IMR-90 (cell line): ENCODE results near the gene FTO. TPM values are rescaled to one million over a fixed set of nuclear protein-coding genes. Genes with fewer than 3 reads are reported as not detected.
A peak's percentile ranks its signal among the peaks of the same experiment; 100 is the strongest.

Experiments used
- ATAC-seq: fragments of 200-7000 bp; cut with Tn5 transposase; 2 replicates; pipeline ENCODE4 v1.9.1; 2020; ENCODE audit warnings: low read depth, mild to moderate bottlenecking, moderate library complexity
- BruUV-seq: library from RNA; stranded (reverse); fragments of 400-500 nt; replicated peaks from 2 replicates; lab custom pipeline; 2021; lab: Mats Ljungman, UMichigan
- CTCF ChIA-PET: fragments of 300-600 bp; formaldehyde crosslinking; extraction: SDS; loops from one replicate; lab custom pipeline; 2021; ENCODE audit warnings: antibody characterized with exemption; lab: Yijun Ruan, JAX
- POLR2A ChIA-PET: fragments of 300-600 bp; sonication (Branson Sonifier 250); formaldehyde crosslinking; loops from one replicate; lab custom pipeline; 2022; ENCODE audit warnings: antibody characterized with exemption; ENCODE audit not compliant: unreplicated experiment; lab: Charles Lee
- DNase-seq: peaks from one replicate; pipeline ENCODE4 v3.0.0; 2013
- H2AFZ ChIP-seq: replicated peaks from 2 replicates; pipeline ENCODE3; 2013; ENCODE audit warnings: low read length, mild to moderate bottlenecking; ENCODE audit not compliant: poor library complexity
- H2AK5ac ChIP-seq: 2 replicates; pipeline ENCODE4 v1.6.1; 2013; ENCODE audit warnings: low read depth, low read length, inconsistent platforms
- H2AK9ac ChIP-seq: replicated peaks from 2 replicates; pipeline ENCODE3; 2013; ENCODE audit warnings: mild to moderate bottlenecking, low read depth, low read length, moderate library complexity; ENCODE audit not compliant: poor library complexity
- H2BK120ac ChIP-seq: 2 replicates; pipeline ENCODE4 v1.6.1; 2013; ENCODE audit warnings: low read depth, low read length, inconsistent platforms
- H2BK15ac ChIP-seq: 3 replicates; pipeline ENCODE4 v1.6.1; 2013; ENCODE audit warnings: low read depth, low read length, inconsistent platforms
- H2BK20ac ChIP-seq: 2 replicates; pipeline ENCODE4 v1.6.1; 2013; ENCODE audit warnings: low read depth, mild to moderate bottlenecking, inconsistent platforms, low read length, moderate library complexity
- H2BK5ac ChIP-seq: 2 replicates; pipeline ENCODE4 v1.6.1; 2013; ENCODE audit warnings: mild to moderate bottlenecking, low read depth, low read length, inconsistent platforms; ENCODE audit not compliant: poor library complexity, severe bottlenecking
- H3K14ac ChIP-seq: replicated peaks from 2 replicates; pipeline ENCODE4 v1.6.1; 2013; ENCODE audit warnings: low read depth, low read length, inconsistent platforms
- H3K18ac ChIP-seq: 2 replicates; pipeline ENCODE4 v1.6.1; 2013; ENCODE audit warnings: low read depth, low read length, control low read depth
- H3K23ac ChIP-seq: 2 replicates; pipeline ENCODE4 v1.6.1; 2013; ENCODE audit warnings: low read depth, low read length, inconsistent platforms
- H3K27ac ChIP-seq: 2 replicates; pipeline ENCODE4 v1.5.1; 2013; ENCODE audit warnings: mild to moderate bottlenecking, control low read depth, low read length; ENCODE audit not compliant: insufficient read depth
- H3K27me3 ChIP-seq: 2 replicates; pipeline ENCODE4 v1.6.1; 2013; ENCODE audit warnings: low read length; ENCODE audit not compliant: control insufficient read depth, insufficient read depth
- H3K36me3 ChIP-seq: 2 replicates; pipeline ENCODE4 v1.6.1; 2013; ENCODE audit warnings: low read length, mixed read lengths; ENCODE audit not compliant: control insufficient read depth, insufficient read depth
- H3K4ac ChIP-seq: 2 replicates; pipeline ENCODE4 v1.6.1; 2013; ENCODE audit warnings: low read depth, low read length, inconsistent platforms
- H3K4me1 ChIP-seq: 2 replicates; pipeline ENCODE4 v1.6.1; 2013; ENCODE audit warnings: low read length, mixed read lengths; ENCODE audit not compliant: control insufficient read depth, insufficient read depth
- H3K4me2 ChIP-seq: 2 replicates; pipeline ENCODE4 v1.6.1; 2013; ENCODE audit warnings: low read depth, mild to moderate bottlenecking, control low read depth, low read length, moderate library complexity
- H3K4me3 ChIP-seq: 2 replicates; pipeline ENCODE4 v1.5.1; 2013; ENCODE audit warnings: low read depth, mild to moderate bottlenecking, control low read depth, low read length, moderate library complexity; ENCODE audit not compliant: insufficient read depth
- H3K56ac ChIP-seq: 2 replicates; pipeline ENCODE4 v1.6.1; 2013; ENCODE audit warnings: low read length, inconsistent platforms; ENCODE audit not compliant: insufficient read depth; ENCODE audit errors: extremely low read depth
- H3K79me1 ChIP-seq, 2 experiments: 2 replicates each; pipeline ENCODE4 v1.6.1; 2013; ENCODE audit warnings: low read length in 2 of 2, inconsistent platforms in 1 of 2, low read depth in 1 of 2
- H3K9ac ChIP-seq: 2 replicates; pipeline ENCODE4 v1.6.1; 2013; ENCODE audit warnings: low read depth, low read length, control low read depth
- H3K9me1 ChIP-seq: 2 replicates; pipeline ENCODE4 v1.6.1; 2013; ENCODE audit warnings: low read length, inconsistent platforms; ENCODE audit not compliant: insufficient read depth
- H3K9me3 ChIP-seq: 2 replicates; pipeline ENCODE4 v1.6.1; 2013; ENCODE audit warnings: low read length; ENCODE audit not compliant: control insufficient read depth, insufficient read depth
- H4K20me1 ChIP-seq: 2 replicates; pipeline ENCODE4 v1.6.1; 2013; ENCODE audit warnings: low read length, inconsistent platforms; ENCODE audit not compliant: insufficient read depth
- H4K5ac ChIP-seq: 2 replicates; pipeline ENCODE4 v1.6.1; 2013; ENCODE audit warnings: mild to moderate bottlenecking, low read depth, low read length, control low read depth
- H4K8ac ChIP-seq, 2 experiments: 2 replicates each; pipeline ENCODE4 v1.6.1; 2013; ENCODE audit warnings: low read depth in 2 of 2, low read length in 2 of 2, control low read depth in 1 of 2, inconsistent platforms in 1 of 2
- H4K91ac ChIP-seq: 2 replicates; pipeline ENCODE4 v1.6.1; 2013; ENCODE audit warnings: low read depth, low read length, inconsistent platforms; ENCODE audit not compliant: insufficient read depth
- BHLHE40 ChIP-seq: fragments of 150-350 bp; IDR thresholded peaks from 2 replicates; pipeline ENCODE4 v1.6.1; 2016; ENCODE audit warnings: mild to moderate bottlenecking, low read depth, low read length
- CEBPB ChIP-seq: IDR thresholded peaks from 2 replicates; pipeline ENCODE4 v1.6.1; 2012; ENCODE audit warnings: low read depth, low read length, improper control_type of control experiment
- ELK1 ChIP-seq: fragments of 150-350 bp; IDR thresholded peaks from 2 replicates; pipeline ENCODE4 v1.6.1; 2016; ENCODE audit warnings: low read depth, mild to moderate bottlenecking, low read length, moderate library complexity, borderline replicate concordance
- FOS ChIP-seq: fragments of 150-350 bp; IDR thresholded peaks from 2 replicates; pipeline ENCODE4 v1.6.1; 2016; ENCODE audit warnings: low read depth, low read length
- MAFK ChIP-seq: IDR thresholded peaks from 2 replicates; pipeline ENCODE4 v1.6.1; 2012; ENCODE audit warnings: low read depth, low read length, improper control_type of control experiment
- MAZ ChIP-seq: IDR thresholded peaks from 2 replicates; pipeline ENCODE4 v1.6.1; 2012; ENCODE audit warnings: low read depth, mild to moderate bottlenecking, low read length, improper control_type of control experiment, moderate library complexity, borderline replicate concordance
- MXI1 ChIP-seq: IDR thresholded peaks from 2 replicates; pipeline ENCODE4 v1.6.1; 2012; ENCODE audit warnings: low read depth, mild to moderate bottlenecking, low read length, moderate library complexity, borderline replicate concordance
- NFE2L2 ChIP-seq: fragments of 150-350 bp; IDR thresholded peaks from 2 replicates; pipeline ENCODE4 v1.6.1; 2016; ENCODE audit warnings: low read depth, mild to moderate bottlenecking, low read length
- POLR2A ChIP-seq: IDR thresholded peaks from 2 replicates; pipeline ENCODE4 v1.6.1; 2012; ENCODE audit warnings: mild to moderate bottlenecking, low read depth, low read length
- RFX5 ChIP-seq: IDR thresholded peaks from 2 replicates; pipeline ENCODE4 v1.8.0; 2012; ENCODE audit warnings: low read depth, mild to moderate bottlenecking, low read length, moderate library complexity
- WGBS, 2 experiments: methylation state at CpG; one replicate each; pipeline versions ENCODE4 v1.1.5 to v1.1.7; 2013; ENCODE audit warnings: missing lambda C conversion rate in 2 of 2; ENCODE audit not compliant: insufficient read length in 1 of 2; ENCODE audit errors: extremely low coverage in 2 of 2; 5-methylcytosine and 5-hydroxymethylcytosine counted together
- dilution Hi-C: fragments of 300-500 bp; cut with HindIII; formaldehyde crosslinking; loops from one replicate; pipeline ENCODE4 v1.14.3; 2018; ENCODE audit warnings: low sequenced_read_pairs; ENCODE audit not compliant: unreplicated experiment
- in situ Hi-C: fragments of 300-500 bp; cut with MboI; formaldehyde crosslinking; loops from 3 replicates; pipeline ENCODE4 v1.14.3; 2019; ENCODE audit warnings: low sequenced_read_pairs, inconsistent platforms, mixed read lengths
- intact Hi-C: fragments of 100-400 bp; cut with micrococcal nuclease; formaldehyde crosslinking; loops from 2 replicates; pipeline ENCODE4 v1.10.0; 2022
- polyA plus RNA-seq, 3 experiments: library from polyadenylated mRNA; depleted of rRNA; stranded (reverse); fragments of >200 nt; gene quantifications; 2 replicates each; pipeline ENCODE4 v1.2.3, GENCODE V29; 2012; ENCODE audit warnings: low replicate concordance in 1 of 3
- total RNA-seq: library from RNA; depleted of rRNA; stranded (reverse); fragments of >200 nt; gene quantifications from 2 replicates; pipeline ENCODE4 v1.2.3, GENCODE V29; 2012

Gene FTO
- total and polyA plus RNA-seq, 2 of the 4 experiments (the other 2 are of a cell fraction), result 70.3 to 132 TPM

GRCh38 chr16:53703590-53704444, at the start of gene FTO, which contains the start of gene RPGRIP1L (continued):
- TF ChIP-seq MXI1, result peak; percentile 95
- no peak for TF ChIP-seq CEBPB
- no peak for TF ChIP-seq NFE2L2

GRCh38 chr16:53654946-53655345, 49.0 kb upstream of the FTO start:
- H4K5ac ChIP-seq, result no peak overlapping the region
- ATAC-seq (no peak), DNase-seq (no peak)
- H3K4me3 ChIP-seq, result no peak overlapping the region
- H2BK120ac ChIP-seq, result no peak overlapping the region
- H4K20me1 ChIP-seq, result no peaks in the 10 kb centered on the region
- H3K56ac ChIP-seq, result no peak overlapping the region
- no peak overlapping the region for H4K8ac ChIP-seq
- H3K9ac ChIP-seq, result no peak overlapping the region
- H2AK9ac ChIP-seq, result no peak overlapping the region
- H3K18ac ChIP-seq, result no peak overlapping the region
- TF ChIP-seq CEBPB (no peak), BHLHE40 (no peak), MAZ (no peak), RFX5 (no peak), MAFK (no peak), ELK1 (no peak), POLR2A (no peak), FOS (no peak), MXI1 (no peak)
- H3K36me3 ChIP-seq, result 0 out of 2 replicates have a peak, but pooled peaks cover 3% of the 10 kb centered on the region
- H3K9me1 ChIP-seq, result no peaks in the 10 kb centered on the region
- ChIA-PET POLR2A (no interaction called here), CTCF (no interaction called here)
- H2AFZ ChIP-seq, result no peak overlapping the region
- no peaks in the 10 kb centered on the region for H3K79me1 ChIP-seq
- H3K14ac ChIP-seq, result no peak overlapping the region
- WGBS, 2 experiments, result no CpG with 5 or more reads among the region's 2 CpGs
- no peaks in the 10 kb centered on the region for H3K9me3 ChIP-seq
- intact Hi-C loops (no loop called here), dilution Hi-C loops (no loop called here), in situ Hi-C loops (no loop called here)
- H3K4me2 ChIP-seq, result no peak overlapping the region
- no peaks in the 10 kb centered on the region for H3K4me1 ChIP-seq
- no peak overlapping the region for H2AK5ac ChIP-seq
- no TSS peak for BruUV-seq
- H4K91ac ChIP-seq, result no peak overlapping the region
- no peak overlapping the region for H2BK5ac ChIP-seq
- H3K4ac ChIP-seq, result no peak overlapping the region
- no peak overlapping the region for H3K23ac ChIP-seq
- H3K27me3 ChIP-seq, result no peaks in the 10 kb centered on the region
- no peak overlapping the region for H2BK15ac ChIP-seq
- H2BK20ac ChIP-seq, result no peak overlapping the region
- H3K27ac ChIP-seq, result no peak overlapping the region
